HepG2 (cell line): ENCODE data around the gene FAM111A. TPM values are rescaled to one million over a fixed set of nuclear protein-coding genes. Genes with fewer than 3 reads are reported as not detected.

ENCODE experiments used
- ARNT ChIP-seq: fragments of 450-650 bp; IDR thresholded peaks from 2 replicates; pipeline ENCODE4 v1.6.1; 2017
- ELF3 ChIP-seq: IDR thresholded peaks from 2 replicates; pipeline ENCODE4 v1.6.1; 2016; ENCODE audit warnings: missing genetic modification reagents, missing compliant biosample characterization
- FOXK2 ChIP-seq: fragments of 450-650 bp; IDR thresholded peaks from 2 replicates; pipeline ENCODE4 v1.6.1; 2016
- HNRNPLL ChIP-seq: fragments of 200-400 bp; formaldehyde crosslinking; IDR thresholded peaks from 2 replicates; pipeline ENCODE4 v1.6.1; 2017; ENCODE audit warnings: mild to moderate bottlenecking, low read depth, low read length; ENCODE audit not compliant: poor library complexity, severe bottlenecking
- HOXA7 ChIP-seq: sonication (generic); formaldehyde crosslinking; IDR thresholded peaks from 2 replicates; pipeline ENCODE4 v1.8.1; 2022; ENCODE audit warnings: mild to moderate bottlenecking, missing genetic modification reagents, moderate library complexity
- KAT7 ChIP-seq: IDR thresholded peaks from 2 replicates; pipeline ENCODE4 v1.6.1; 2018; ENCODE audit warnings: borderline replicate concordance, missing compliant biosample characterization
- KLF6 ChIP-seq: IDR thresholded peaks from 2 replicates; pipeline ENCODE4 v1.8.0; 2016; ENCODE audit warnings: missing biosample characterization, missing genetic modification reagents
- POLR2AphosphoS5 ChIP-seq: IDR thresholded peaks from 2 replicates; pipeline ENCODE4 v1.6.1; 2012; ENCODE audit warnings: low read depth, low read length
- ZNF354B ChIP-seq: sonication (generic); formaldehyde crosslinking; IDR thresholded peaks from 2 replicates; pipeline ENCODE4 v1.8.0; 2022; ENCODE audit warnings: mild to moderate bottlenecking, missing genetic modification reagents
- ZNF7 ChIP-seq: IDR thresholded peaks from 2 replicates; pipeline ENCODE4 v1.6.1; 2016; ENCODE audit warnings: missing biosample characterization, missing genetic modification reagents
- ZNF766 ChIP-seq: sonication (generic); formaldehyde crosslinking; IDR thresholded peaks from 2 replicates; pipeline ENCODE4 v1.5.0; 2020; ENCODE audit warnings: missing genetic modification reagents, borderline replicate concordance
- polyA plus RNA-seq, 8 experiments: library from polyadenylated mRNA; depleted of rRNA in 3 of 8; stranded (reverse) in 7 of 8; unstranded in 1 of 8; fragments of >200 nt; fragmentation: Illumina TruSeq in 4 of 8; extraction: Trizol in 4 of 8; gene quantifications; 2 replicates each; pipeline versions ENCODE4 v1.2.1 to v1.2.3, GENCODE V29; 2011 to 2016; ENCODE audit warnings: low read depth in 4 of 8, missing spikeins in 1 of 8, mixed read lengths in 1 of 8; ENCODE audit not compliant: insufficient read depth in 1 of 8
- total RNA-seq, 5 experiments: library from RNA; depleted of rRNA; stranded (reverse); fragments of >200 nt; fragmentation: Illumina TruSeq; extraction: Trizol; gene quantifications; 2 replicates each; pipeline ENCODE4 v1.2.3, GENCODE V29; 2016; ENCODE audit warnings: low read depth in 1 of 5
- TF ChIP-seq, protein P1 (sequence below): sonication (generic); formaldehyde crosslinking; IDR thresholded peaks from 2 replicates; pipeline ENCODE4 v1.5.1; 2020; ENCODE audit warnings: mild to moderate bottlenecking, missing genetic modification reagents, borderline replicate concordance
- TF ChIP-seq, protein P2 (sequence below): sonication (generic); formaldehyde crosslinking; IDR thresholded peaks from 2 replicates; pipeline ENCODE4 v1.5.0; 2020; ENCODE audit warnings: missing genetic modification reagents
- TF ChIP-seq, protein P3 (sequence below): sonication (generic); formaldehyde crosslinking; IDR thresholded peaks from 2 replicates; pipeline ENCODE4 v1.5.1; 2020; ENCODE audit warnings: missing genetic modification reagents, mild to moderate bottlenecking, borderline replicate concordance
- TF ChIP-seq, protein P4 (sequence below): sonication (generic); formaldehyde crosslinking; IDR thresholded peaks from 2 replicates; pipeline ENCODE4 v1.4.0; 2020; ENCODE audit warnings: mild to moderate bottlenecking, missing genetic modification reagents
- TF ChIP-seq, protein P5 (sequence below): sonication (generic); formaldehyde crosslinking; IDR thresholded peaks from 2 replicates; pipeline ENCODE4 v1.8.0; 2022; ENCODE audit warnings: mild to moderate bottlenecking, missing genetic modification reagents

The FAM111A gene
- total and polyA plus RNA-seq, 2 of the 13 experiments (the other 11 are each of a cell fraction or from before 2014, with no cell fraction given) = 3.2 to 13.5 TPM

DNA sequence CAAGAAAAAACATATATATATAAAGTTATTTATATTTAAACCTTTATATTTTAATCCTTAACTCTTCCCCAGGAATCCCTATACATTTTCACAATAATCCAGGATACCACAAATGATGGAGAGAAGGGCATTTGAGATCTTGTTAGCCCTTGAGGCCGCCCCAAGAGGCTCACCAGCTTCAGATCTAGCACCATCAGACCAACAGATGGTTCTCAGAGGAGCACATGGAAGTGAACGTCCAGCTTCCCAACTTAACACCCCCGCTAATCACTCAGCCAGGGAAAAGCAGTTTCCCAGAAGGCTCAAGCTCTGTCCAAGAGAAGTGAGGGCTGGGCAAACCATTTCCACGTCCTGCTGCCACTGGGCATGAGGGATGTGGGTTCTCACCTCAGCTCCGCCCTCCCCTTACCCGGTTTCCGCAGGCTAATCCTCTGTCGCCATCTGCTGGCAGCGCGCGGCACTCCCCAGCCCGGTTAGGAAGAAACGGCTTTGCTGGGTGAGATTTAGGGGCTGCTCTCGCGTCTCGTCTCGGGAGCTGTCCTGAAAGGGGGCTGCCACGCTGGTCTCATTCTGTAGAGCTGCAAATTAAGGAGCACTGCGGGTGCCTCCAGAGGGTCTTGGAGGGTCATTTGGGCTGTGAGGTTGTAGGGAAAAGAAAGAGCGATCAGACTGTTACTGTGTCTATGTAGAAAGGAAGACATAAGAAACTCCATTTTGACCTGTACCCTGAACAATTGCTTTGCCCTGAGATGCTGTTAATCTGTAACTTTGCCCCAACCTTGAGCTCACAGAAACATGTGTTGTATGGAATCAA lies 6.8 kb upstream of the FAM111A start (continued):
- TF ChIP-seq, protein P1, sequence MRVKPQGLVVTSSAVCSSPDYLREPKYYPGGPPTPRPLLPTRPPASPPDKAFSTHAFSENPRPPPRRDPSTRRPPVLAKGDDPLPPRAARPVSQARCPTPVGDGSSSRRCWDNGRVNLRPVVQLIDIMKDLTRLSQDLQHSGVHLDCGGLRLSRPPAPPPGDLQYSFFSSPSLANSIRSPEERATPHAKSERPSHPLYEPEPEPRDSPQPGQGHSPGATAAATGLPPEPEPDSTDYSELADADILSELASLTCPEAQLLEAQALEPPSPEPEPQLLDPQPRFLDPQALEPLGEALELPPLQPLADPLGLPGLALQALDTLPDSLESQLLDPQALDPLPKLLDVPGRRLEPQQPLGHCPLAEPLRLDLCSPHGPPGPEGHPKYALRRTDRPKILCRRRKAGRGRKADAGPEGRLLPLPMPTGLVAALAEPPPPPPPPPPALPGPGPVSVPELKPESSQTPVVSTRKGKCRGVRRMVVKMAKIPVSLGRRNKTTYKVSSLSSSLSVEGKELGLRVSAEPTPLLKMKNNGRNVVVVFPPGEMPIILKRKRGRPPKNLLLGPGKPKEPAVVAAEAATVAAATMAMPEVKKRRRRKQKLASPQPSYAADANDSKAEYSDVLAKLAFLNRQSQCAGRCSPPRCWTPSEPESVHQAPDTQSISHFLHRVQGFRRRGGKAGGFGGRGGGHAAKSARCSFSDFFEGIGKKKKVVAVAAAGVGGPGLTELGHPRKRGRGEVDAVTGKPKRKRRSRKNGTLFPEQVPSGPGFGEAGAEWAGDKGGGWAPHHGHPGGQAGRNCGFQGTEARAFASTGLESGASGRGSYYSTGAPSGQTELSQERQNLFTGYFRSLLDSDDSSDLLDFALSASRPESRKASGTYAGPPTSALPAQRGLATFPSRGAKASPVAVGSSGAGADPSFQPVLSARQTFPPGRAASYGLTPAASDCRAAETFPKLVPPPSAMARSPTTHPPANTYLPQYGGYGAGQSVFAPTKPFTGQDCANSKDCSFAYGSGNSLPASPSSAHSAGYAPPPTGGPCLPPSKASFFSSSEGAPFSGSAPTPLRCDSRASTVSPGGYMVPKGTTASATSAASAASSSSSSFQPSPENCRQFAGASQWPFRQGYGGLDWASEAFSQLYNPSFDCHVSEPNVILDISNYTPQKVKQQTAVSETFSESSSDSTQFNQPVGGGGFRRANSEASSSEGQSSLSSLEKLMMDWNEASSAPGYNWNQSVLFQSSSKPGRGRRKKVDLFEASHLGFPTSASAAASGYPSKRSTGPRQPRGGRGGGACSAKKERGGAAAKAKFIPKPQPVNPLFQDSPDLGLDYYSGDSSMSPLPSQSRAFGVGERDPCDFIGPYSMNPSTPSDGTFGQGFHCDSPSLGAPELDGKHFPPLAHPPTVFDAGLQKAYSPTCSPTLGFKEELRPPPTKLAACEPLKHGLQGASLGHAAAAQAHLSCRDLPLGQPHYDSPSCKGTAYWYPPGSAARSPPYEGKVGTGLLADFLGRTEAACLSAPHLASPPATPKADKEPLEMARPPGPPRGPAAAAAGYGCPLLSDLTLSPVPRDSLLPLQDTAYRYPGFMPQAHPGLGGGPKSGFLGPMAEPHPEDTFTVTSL (CRISPR knock-in tag) = no peak
- TF ChIP-seq ELF3 (CRISPR knock-in tag) (0 out of 2 replicates have a peak, but pooled peaks have one; percentile 33), ZNF354B (CRISPR knock-in tag) (0 out of 2 replicates have a peak, but pooled peaks have one; percentile 26), HNRNPLL (peak; percentile 23), POLR2AphosphoS5 (no peak), ZNF7 (no peak), FOXK2 (0 out of 2 replicates have a peak, but pooled peaks have one; percentile 14), ARNT (no peak), KLF6 (peak; percentile 44; the same call in 1 of the 2 replicates), KAT7 (CRISPR knock-in tag) (no peak), ZNF766 (CRISPR knock-in tag) (no peak), HOXA7 (CRISPR knock-in tag) (no peak)
- TF ChIP-seq, protein P2, sequence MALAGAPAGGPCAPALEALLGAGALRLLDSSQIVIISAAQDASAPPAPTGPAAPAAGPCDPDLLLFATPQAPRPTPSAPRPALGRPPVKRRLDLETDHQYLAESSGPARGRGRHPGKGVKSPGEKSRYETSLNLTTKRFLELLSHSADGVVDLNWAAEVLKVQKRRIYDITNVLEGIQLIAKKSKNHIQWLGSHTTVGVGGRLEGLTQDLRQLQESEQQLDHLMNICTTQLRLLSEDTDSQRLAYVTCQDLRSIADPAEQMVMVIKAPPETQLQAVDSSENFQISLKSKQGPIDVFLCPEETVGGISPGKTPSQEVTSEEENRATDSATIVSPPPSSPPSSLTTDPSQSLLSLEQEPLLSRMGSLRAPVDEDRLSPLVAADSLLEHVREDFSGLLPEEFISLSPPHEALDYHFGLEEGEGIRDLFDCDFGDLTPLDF = no peak
- TF ChIP-seq, protein P3, sequence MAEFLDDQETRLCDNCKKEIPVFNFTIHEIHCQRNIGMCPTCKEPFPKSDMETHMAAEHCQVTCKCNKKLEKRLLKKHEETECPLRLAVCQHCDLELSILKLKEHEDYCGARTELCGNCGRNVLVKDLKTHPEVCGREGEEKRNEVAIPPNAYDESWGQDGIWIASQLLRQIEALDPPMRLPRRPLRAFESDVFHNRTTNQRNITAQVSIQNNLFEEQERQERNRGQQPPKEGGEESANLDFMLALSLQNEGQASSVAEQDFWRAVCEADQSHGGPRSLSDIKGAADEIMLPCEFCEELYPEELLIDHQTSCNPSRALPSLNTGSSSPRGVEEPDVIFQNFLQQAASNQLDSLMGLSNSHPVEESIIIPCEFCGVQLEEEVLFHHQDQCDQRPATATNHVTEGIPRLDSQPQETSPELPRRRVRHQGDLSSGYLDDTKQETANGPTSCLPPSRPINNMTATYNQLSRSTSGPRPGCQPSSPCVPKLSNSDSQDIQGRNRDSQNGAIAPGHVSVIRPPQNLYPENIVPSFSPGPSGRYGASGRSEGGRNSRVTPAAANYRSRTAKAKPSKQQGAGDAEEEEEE (CRISPR knock-in tag) = no peak
- TF ChIP-seq, protein P4, sequence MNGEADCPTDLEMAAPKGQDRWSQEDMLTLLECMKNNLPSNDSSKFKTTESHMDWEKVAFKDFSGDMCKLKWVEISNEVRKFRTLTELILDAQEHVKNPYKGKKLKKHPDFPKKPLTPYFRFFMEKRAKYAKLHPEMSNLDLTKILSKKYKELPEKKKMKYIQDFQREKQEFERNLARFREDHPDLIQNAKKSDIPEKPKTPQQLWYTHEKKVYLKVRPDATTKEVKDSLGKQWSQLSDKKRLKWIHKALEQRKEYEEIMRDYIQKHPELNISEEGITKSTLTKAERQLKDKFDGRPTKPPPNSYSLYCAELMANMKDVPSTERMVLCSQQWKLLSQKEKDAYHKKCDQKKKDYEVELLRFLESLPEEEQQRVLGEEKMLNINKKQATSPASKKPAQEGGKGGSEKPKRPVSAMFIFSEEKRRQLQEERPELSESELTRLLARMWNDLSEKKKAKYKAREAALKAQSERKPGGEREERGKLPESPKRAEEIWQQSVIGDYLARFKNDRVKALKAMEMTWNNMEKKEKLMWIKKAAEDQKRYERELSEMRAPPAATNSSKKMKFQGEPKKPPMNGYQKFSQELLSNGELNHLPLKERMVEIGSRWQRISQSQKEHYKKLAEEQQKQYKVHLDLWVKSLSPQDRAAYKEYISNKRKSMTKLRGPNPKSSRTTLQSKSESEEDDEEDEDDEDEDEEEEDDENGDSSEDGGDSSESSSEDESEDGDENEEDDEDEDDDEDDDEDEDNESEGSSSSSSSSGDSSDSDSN (CRISPR knock-in tag) = no peak
- TF ChIP-seq, protein P5, sequence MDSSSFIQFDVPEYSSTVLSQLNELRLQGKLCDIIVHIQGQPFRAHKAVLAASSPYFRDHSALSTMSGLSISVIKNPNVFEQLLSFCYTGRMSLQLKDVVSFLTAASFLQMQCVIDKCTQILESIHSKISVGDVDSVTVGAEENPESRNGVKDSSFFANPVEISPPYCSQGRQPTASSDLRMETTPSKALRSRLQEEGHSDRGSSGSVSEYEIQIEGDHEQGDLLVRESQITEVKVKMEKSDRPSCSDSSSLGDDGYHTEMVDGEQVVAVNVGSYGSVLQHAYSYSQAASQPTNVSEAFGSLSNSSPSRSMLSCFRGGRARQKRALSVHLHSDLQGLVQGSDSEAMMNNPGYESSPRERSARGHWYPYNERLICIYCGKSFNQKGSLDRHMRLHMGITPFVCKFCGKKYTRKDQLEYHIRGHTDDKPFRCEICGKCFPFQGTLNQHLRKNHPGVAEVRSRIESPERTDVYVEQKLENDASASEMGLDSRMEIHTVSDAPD = peak; percentile 52; the same call in 1 of the 2 replicates
